WTC11 (cell line): ENCODE measurements around the gene ST6GALNAC6. TPM values are rescaled to one million over a fixed set of nuclear protein-coding genes. Genes with fewer than 3 reads are reported as not detected.
"Not testable (repeated sequence)": the region's sequence is repeated elsewhere in the genome, so short reads cannot be mapped to it uniquely, and the experiment has no call there.

Experiments
- ATAC-seq: fragments of 200-7000 bp; cut with Tn5 transposase; 2 replicates; pipeline ENCODE4 v1.10.0; 2021; ENCODE audit warnings: mild to moderate bottlenecking, moderate library complexity
- CTCF ChIA-PET: fragments of 300-600 bp; sonication (Branson Sonifier 250); formaldehyde crosslinking; loops from one replicate; lab custom pipeline; 2021; ENCODE audit warnings: antibody characterized with exemption; lab: Charles Lee
- POLR2A ChIA-PET: fragments of 350-600 bp; sonication (Branson Sonifier 250); formaldehyde crosslinking; loops from one replicate; lab custom pipeline; 2021; ENCODE audit warnings: antibody characterized with exemption; lab: Charles Lee
- DNase-seq: peaks from one replicate; pipeline ENCODE4 v3.0.0; 2021; ENCODE audit warnings: low spot score
- H3K27ac Mint-ChIP-seq: 2 replicates; pipeline ENCODE4 v1.8.0; 2021; ENCODE audit warnings: mixed read lengths
- H3K27me3 Mint-ChIP-seq: 2 replicates; pipeline ENCODE4 v1.8.0; 2021; ENCODE audit warnings: low read depth, mild to moderate bottlenecking, moderate library complexity, mixed read lengths
- H3K36me3 Mint-ChIP-seq: 2 replicates; pipeline ENCODE4 v1.8.0; 2021; ENCODE audit warnings: mixed read lengths
- H3K4me1 Mint-ChIP-seq: 2 replicates; pipeline ENCODE4 v1.8.0; 2022; ENCODE audit warnings: mixed read lengths
- H3K4me3 Mint-ChIP-seq: 2 replicates; pipeline ENCODE4 v1.8.0; 2021; ENCODE audit warnings: mild to moderate bottlenecking, moderate library complexity, mixed read lengths
- H3K9me3 Mint-ChIP-seq: 2 replicates; pipeline ENCODE4 v1.8.0; 2021; ENCODE audit warnings: mixed read lengths
- CDX4 ChIP-seq: fragments of 250-450 bp; sonication (Bioruptor Pico); IDR thresholded peaks from 2 replicates; pipeline ENCODE4 v1.9.0; 2021; ENCODE audit warnings: moderate library complexity, mild to moderate bottlenecking, inconsistent platforms, borderline replicate concordance
- E2F5 ChIP-seq: sonication (generic); formaldehyde crosslinking; IDR thresholded peaks from 2 replicates; pipeline ENCODE4 v1.8.1; 2022; ENCODE audit warnings: mild to moderate bottlenecking, moderate library complexity, missing genetic modification reagents
- ERG ChIP-seq: fragments of 250-450 bp; sonication (Bioruptor Pico); IDR thresholded peaks from 2 replicates; pipeline ENCODE4 v1.8.0; 2021; ENCODE audit warnings: mild to moderate bottlenecking
- FOXP4 ChIP-seq: sonication (generic); formaldehyde crosslinking; IDR thresholded peaks from 2 replicates; pipeline ENCODE4 v1.8.0; 2022; ENCODE audit warnings: mild to moderate bottlenecking, missing genetic modification reagents
- GABPB1 ChIP-seq: sonication (generic); formaldehyde crosslinking; IDR thresholded peaks from 2 replicates; pipeline ENCODE4 v1.8.1; 2023; ENCODE audit warnings: mild to moderate bottlenecking, missing genetic modification reagents
- JAZF1 ChIP-seq: fragments of 250-450 bp; sonication (Bioruptor Pico); IDR thresholded peaks from 2 replicates; pipeline ENCODE4 v1.9.0; 2021; ENCODE audit warnings: moderate library complexity, mild to moderate bottlenecking, inconsistent platforms
- JUN ChIP-seq: sonication (generic); formaldehyde crosslinking; IDR thresholded peaks from 2 replicates; pipeline ENCODE4 v1.8.0; 2023; ENCODE audit warnings: mild to moderate bottlenecking, missing genetic modification reagents
- NFATC4 ChIP-seq: fragments of 250-450 bp; sonication (Bioruptor Pico); IDR thresholded peaks from 2 replicates; pipeline ENCODE4 v1.9.0; 2021; ENCODE audit warnings: mild to moderate bottlenecking
- NR1H2 ChIP-seq: sonication (generic); formaldehyde crosslinking; IDR thresholded peaks from 2 replicates; pipeline ENCODE4 v1.9.0; 2021; ENCODE audit warnings: mild to moderate bottlenecking, moderate library complexity, missing genetic modification reagents
- RELA ChIP-seq: sonication (generic); formaldehyde crosslinking; IDR thresholded peaks from 2 replicates; pipeline ENCODE4 v1.8.1; 2022; ENCODE audit warnings: missing genetic modification reagents, mild to moderate bottlenecking, borderline replicate concordance
- USF2 ChIP-seq: sonication (generic); formaldehyde crosslinking; IDR thresholded peaks from 2 replicates; pipeline ENCODE4 v1.8.1; 2023; ENCODE audit warnings: mild to moderate bottlenecking, missing genetic modification reagents, moderate library complexity
- ZNF281 ChIP-seq: sonication (generic); formaldehyde crosslinking; IDR thresholded peaks from 2 replicates; pipeline ENCODE4 v1.8.0; 2023; ENCODE audit warnings: mild to moderate bottlenecking, missing genetic modification reagents
- ZNF425 ChIP-seq: fragments of 250-450 bp; sonication (Bioruptor Pico); conservative IDR thresholded peaks from 2 replicates; pipeline ENCODE4 v1.9.0; 2021; ENCODE audit warnings: mild to moderate bottlenecking
- ZNF671 ChIP-seq: fragments of 250-450 bp; sonication (Bioruptor Pico); IDR thresholded peaks from 2 replicates; pipeline ENCODE4 v1.8.0; 2021; ENCODE audit warnings: mild to moderate bottlenecking
- total RNA-seq: library from RNA; stranded (reverse); gene quantifications from 3 replicates; pipeline ENCODE4 v1.2.3, GENCODE V29; 2021

ST6GALNAC6 gene
- total RNA-seq, 1 experiment from 2014 or later, result 47.5 TPM

GRCh38 chr9:127884427-127884911 lies 14.9 kb downstream of the ST6GALNAC6 start:
- POLR2A ChIA-PET, result interaction anchor here (1.3 kb wide), 1 partner anchor 13 kb away, joined by 4 read pairs; no protein-coding TSS in a partner anchor
- peaks cover 24% of the 10 kb centered on the region for H3K36me3 Mint-ChIP-seq
- ATAC-seq, result no peak; the same call in 1 of the 2 replicates
- DNase-seq, result no peak
- TF ChIP-seq E2F5 (CRISPR knock-in tag) (no peak), ZNF671 (CRISPR knock-in tag) (no peak)
- TF ChIP-seq, all 79 proteins: peak for 0
- no peaks in the 10 kb centered on the region for H3K9me3 Mint-ChIP-seq
- no peak overlapping the region for H3K4me3 Mint-ChIP-seq
- H3K27me3 Mint-ChIP-seq, result no peaks in the 10 kb centered on the region
- CTCF ChIA-PET, result interaction anchor here (1.0 to 2.2 kb wide), 5 partner anchors 15 to 381 kb away, joined by 3 to 12 read pairs (median 7); partner anchors contain the start of gene ST6GALNAC4
- H3K27ac Mint-ChIP-seq, result peak overlapping the region; percentile 65; the same call in 1 of the 2 replicates
- H3K4me1 Mint-ChIP-seq, result peaks cover 16% of the 10 kb centered on the region

GRCh38 chr9:127883959-127884358 lies 15.4 kb downstream of the ST6GALNAC6 start:
- Mint-ChIP-seq H3K27ac (peak overlapping the region; percentile 65), H3K36me3 (peaks cover 24% of the 10 kb centered on the region), H3K9me3 (no peaks in the 10 kb centered on the region), H3K4me1 (peaks cover 16% of the 10 kb centered on the region), H3K27me3 (no peaks in the 10 kb centered on the region), H3K4me3 (no peak overlapping the region)
- no peak for TF ChIP-seq ERG
- no peak for TF ChIP-seq E2F5 (CRISPR knock-in tag)
- no peak for TF ChIP-seq JUN
- no peak for TF ChIP-seq NFATC4 (CRISPR knock-in tag)
- no peak for TF ChIP-seq NR1H2 (CRISPR knock-in tag)
- TF ChIP-seq ZNF425 (CRISPR knock-in tag), result no peak
- TF ChIP-seq ZNF281 (CRISPR knock-in tag), result no peak
- TF ChIP-seq FOXP4, result no peak
- TF ChIP-seq GABPB1 (CRISPR knock-in tag), result no peak
- TF ChIP-seq JAZF1 (CRISPR knock-in tag), result no peak
- no peak for TF ChIP-seq USF2 (CRISPR knock-in tag)
- TF ChIP-seq CDX4 (CRISPR knock-in tag), result no peak
- TF ChIP-seq RELA, result no peak
- CTCF ChIA-PET, result interaction anchor here (2.2 to 3.6 kb wide), 2 partner anchors 15 to 33 kb away, joined by 7 to 32 read pairs; partner anchors contain the start of gene ST6GALNAC4
- ATAC-seq (no peak), DNase-seq (no peak)
- POLR2A ChIA-PET, result interaction anchor here (1.0 kb wide), 1 partner anchor 11 kb away, joined by 3 read pairs; no protein-coding TSS in a partner anchor

- H3K27me3 Mint-ChIP-seq, H3K4me3 Mint-ChIP-seq, POLR2A ChIA-PET, DNase-seq, ATAC-seq, H3K9me3 Mint-ChIP-seq, H3K27ac Mint-ChIP-seq: not testable (repeated sequence)
- CTCF ChIA-PET, result interaction anchor here (1.0 to 3.6 kb wide), 3 partner anchors 13 to 57 kb away, joined by 3 to 32 read pairs (median 13); no protein-coding TSS in a partner anchor
- H3K4me1 Mint-ChIP-seq, result peaks cover 24% of the 10 kb centered on the region
- peaks cover 11% of the 10 kb centered on the region for H3K36me3 Mint-ChIP-seq
Measured at GRCh38 chr9:127881715-127882114, 17.7 kb downstream of the ST6GALNAC6 start.
